ENCODE results near the gene ST3GAL4.
A peak's percentile ranks its signal among the peaks of the same experiment; 100 is the strongest.

Gene ST3GAL4

DNA sequence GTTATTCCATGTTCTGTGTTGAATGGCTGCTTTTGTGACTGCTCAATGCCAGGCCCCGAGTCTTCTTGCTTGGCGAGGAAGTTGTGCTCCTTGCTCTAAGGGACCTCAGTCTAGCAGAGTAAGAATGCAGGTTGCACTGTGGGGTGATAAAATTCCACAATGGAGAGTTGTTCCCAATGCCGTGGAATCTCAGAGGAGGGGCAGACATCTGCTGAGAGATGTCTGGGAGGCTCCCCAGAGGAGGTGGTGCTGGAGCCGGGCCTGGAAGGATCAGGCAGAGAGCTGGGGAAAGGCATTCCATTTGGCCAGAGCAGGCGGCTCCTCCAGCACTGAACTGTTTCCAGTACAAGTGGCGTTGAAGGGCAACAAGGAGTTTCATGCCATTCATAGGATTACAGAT lies 55.2 kb downstream of the ST3GAL4 start:
- ATAC-seq = no peak

GRCh38 chr11:126411971-126412381 lies 56.5 kb downstream of the ST3GAL4 start:
- ATAC-seq = no peak

DNA sequence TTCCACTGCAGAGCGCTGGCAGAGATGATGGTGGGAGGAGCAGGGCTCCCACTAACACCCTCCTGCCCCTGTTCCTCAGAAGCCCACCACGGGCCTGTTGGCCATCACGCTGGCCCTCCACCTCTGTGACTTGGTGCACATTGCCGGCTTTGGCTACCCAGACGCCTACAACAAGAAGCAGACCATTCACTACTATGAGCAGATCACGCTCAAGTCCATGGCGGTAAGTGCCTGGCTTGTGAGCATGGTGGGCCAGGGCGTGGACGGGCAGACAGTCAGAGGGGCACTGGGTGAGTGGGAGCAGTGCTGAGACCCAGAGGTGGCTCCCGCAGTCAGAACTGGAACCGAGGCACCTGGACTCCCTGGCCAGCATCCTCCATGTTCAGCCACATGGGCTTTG lies 57.9 kb downstream of the ST3GAL4 start:
- no peak for ATAC-seq

DNA sequence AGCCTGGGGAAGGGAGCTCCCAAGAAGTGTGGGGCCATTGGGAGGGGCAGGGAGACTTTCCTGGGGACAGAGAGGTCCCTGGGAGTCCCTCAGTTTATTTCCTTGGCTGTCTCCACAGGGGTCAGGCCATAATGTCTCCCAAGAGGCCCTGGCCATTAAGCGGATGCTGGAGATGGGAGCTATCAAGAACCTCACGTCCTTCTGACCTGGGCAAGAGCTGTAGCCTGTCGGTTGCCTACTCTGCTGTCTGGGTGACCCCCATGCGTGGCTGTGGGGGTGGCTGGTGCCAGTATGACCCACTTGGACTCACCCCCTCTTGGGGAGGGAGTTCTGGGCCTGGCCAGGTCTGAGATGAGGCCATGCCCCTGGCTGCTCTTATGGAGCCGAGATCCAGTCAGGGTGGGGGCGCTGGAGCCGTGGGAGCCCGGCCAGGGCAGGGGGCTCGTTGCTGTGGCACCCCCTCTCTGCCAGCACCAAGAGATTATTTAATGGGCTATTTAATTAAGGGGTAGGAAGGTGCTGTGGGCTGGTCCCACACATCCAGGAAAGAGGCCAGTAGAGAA lies 58.4 kb downstream of the ST3GAL4 start:
- ATAC-seq = no peak

DNA sequence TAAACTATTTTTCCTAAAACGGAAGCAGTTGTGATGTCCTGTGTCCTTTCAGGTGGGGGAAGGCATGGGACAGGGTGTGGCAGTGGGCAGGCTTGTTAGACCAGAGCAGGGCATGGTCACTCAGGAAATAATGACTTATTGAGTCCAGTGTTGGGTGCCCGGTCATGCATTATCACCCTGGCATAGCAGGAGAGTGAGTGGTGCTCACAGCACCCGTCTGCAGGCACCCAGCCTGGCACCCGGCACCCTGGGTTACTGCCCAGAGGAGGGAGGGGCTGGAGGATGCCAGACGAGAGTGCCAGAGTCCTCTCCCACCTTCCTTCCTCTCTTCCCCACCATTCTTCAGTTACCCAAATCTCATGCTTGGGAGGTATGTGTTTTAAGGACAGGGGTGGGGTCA lies 59.1 kb downstream of the ST3GAL4 start:
- no peak for ATAC-seq

GRCh38 chr11:126415128-126415527 lies 59.6 kb downstream of the ST3GAL4 start:
- ATAC-seq = no peak

DNA sequence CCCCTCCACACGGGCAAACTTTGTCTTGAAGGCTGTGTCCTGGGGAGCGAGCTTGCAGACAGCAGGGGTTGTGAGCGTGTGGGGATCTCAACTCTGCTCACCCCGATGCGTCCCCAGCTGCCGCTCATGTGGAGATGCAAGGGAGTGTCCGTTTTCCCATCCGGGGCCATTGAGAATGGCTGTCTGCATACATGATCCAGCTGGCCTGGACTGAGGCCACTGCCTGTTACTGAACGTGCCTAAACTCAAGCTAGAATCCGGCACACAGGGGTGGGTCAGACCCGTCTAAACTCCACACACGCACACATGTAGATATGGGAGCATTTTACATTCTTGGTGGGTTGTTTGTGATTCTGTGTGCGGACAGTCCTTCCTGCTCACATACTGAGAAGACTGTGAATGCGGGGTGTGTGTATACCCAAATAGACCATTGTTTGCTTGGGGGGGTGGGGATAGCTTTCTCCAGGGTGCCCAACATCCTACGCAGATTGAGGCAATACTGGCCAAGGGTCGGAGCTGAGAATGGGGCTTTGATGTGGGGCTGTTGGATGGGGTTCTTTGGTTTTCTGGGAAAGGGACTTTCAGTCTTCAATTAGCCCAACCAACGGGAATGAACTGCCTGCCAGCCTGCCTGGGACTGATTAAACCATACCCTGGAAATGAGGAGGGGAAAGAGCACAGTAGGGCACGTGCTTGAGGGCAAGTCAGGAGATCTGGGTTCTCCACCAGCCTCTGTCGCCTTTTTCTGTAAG lies 60.4 kb downstream of the ST3GAL4 start:
- no peak for ATAC-seq

GRCh38 chr11:126416542-126417090 lies 61.1 kb downstream of the ST3GAL4 start:
- ATAC-seq = peak; percentile 90 to 91

- ATAC-seq = no peak
These were observed 61.8 kb downstream of the ST3GAL4 start for GRCh38 chr11:126417091-126417862.

DNA sequence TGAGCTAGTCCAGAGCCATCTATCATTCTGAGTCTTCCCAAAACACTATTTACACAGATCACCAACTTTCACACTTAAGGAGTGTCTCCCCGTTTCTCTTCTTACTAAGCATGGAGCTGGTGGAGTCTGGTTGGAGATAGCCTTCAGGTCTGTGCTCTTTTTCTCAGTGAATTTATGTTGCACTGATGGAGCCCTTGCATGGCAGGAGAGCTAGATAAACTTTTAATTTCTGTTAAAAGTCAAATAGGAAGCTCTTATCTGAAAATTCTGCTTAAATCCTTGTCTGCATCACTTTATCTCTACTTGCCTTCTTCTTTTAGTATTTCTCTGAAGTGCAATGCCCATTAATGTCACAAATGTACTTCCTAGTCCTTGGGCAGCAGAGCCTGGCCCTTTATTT lies 63.4 kb downstream of the ST3GAL4 start:
- no peak for ATAC-seq

DNA sequence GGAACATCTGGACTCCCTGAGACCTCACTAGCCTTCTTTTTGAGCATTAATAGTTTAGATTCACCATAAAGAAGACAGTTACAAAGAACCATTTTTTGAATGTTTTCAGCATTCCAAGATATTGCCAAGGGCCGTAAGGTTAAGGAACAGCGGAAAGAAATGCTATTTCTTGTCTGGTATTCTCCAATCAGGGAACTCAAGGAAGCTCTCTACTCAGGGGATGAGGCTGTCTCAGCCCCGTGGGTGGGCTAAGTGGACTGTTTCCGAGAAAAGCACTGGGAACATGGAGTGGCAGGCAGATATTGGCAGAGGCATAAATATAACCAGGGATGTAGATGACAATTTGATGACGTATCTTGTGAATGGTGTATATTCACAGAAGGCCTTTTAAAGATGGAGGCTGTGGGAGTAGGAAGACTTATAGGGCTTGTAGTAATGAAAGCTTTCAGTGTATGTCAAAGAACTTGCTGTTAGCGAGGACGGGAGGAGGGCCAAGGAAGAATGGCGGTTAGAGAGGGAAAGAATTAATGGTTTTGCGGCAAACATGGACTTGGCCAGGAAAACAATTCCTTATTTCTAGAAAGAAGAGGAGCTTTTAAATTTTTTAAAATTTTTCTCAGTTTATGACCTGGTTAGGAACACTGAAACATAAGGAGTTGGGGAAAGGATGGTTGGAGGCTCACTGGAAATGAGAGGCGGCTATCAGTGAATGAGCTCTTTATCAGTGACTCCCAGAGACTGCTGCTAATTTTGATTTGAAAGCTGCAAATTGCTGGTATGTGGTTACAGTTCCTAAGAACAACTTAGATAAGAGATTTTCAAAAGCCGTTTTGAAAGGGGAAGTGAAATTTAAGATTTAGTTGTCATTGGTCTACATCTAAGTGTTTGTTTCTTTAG lies 64.6 kb downstream of the ST3GAL4 start:
- no peak for ATAC-seq

GRCh38 chr11:126420698-126421256 lies 65.3 kb downstream of the ST3GAL4 start:
- ATAC-seq = no peak

- no peak for ATAC-seq
These were observed 65.8 kb downstream of the ST3GAL4 start for GRCh38 chr11:126421271-126421671.

DNA sequence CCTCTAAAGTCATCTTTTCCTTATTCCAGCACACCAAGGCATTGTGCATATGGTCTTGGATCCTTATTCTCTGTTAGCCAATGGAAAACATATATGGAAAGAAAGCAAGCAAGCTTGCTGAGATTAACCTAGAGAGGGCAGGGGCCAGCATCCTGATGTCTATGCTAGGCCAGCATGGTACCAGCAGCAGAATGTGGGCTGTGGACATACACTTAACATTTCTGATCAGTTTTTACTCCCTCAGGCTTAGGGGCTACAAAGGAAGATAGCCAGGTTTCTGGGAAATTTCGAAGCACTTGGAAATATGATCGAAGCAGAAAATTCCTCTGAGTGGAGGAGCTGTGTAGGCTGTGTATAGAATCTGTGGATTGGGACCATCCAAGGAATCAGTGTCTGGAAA lies 67.0 kb downstream of the ST3GAL4 start:
- ATAC-seq = no peak

GRCh38 chr11:126423154-126423553 lies 67.7 kb downstream of the ST3GAL4 start:
- ATAC-seq = no peak

GRCh38 chr11:126423743-126424142 lies 68.3 kb downstream of the ST3GAL4 start:
- ATAC-seq = no peak

DNA sequence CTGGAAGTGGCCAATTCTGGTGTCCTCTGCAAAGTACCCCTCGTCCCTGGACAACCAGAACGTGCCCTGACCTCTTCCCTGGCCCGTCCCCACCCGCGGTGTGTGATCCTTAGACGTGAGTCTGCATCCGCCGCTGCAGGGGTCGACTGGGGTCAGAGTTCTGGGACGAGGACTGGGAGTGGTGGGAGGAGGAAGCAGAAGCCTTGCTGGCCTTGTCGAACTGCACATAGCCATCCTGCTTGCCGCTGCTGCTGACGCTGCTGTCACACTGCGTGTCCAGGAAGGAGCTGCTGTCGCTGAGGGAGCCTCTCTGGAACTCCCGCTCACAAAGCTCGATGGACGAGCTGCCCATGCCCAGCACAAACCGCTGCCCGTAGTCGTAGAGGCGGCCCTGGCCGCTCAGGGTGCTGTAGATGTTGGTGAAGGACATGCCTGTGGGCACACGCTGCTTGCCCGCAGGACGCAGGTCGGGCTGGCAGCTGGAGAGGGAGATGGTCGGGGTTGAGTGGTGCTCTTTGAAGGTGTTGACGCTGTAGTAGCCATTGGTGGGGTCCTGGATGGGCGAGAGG lies 69.1 kb downstream of the ST3GAL4 start:
- ATAC-seq = no peak

- ATAC-seq = no peak
These were observed 70.6 kb downstream of the ST3GAL4 start for GRCh38 chr11:126426106-126426505.

GRCh38 chr11:126426820-126427749 lies 71.6 kb downstream of the ST3GAL4 start:
- no peak for ATAC-seq

GRCh38 chr11:126430581-126431335 lies 75.3 kb downstream of the ST3GAL4 start:
- ATAC-seq = no peak
